Adrenal gland (tissue), 5 donors: ENCODE data around the gene ZNF821.
"Not testable (repeated sequence)": the region's sequence is repeated elsewhere in the genome, so short reads cannot be mapped to it uniquely, and the experiment has no call there.

ENCODE experiments used
- POLR2A ChIP-seq, 2 donors: fragments of 450-650 bp; IDR thresholded peaks; one replicate each; pipeline ENCODE4 v1.6.1; 2017; ENCODE audit warnings: antibody characterized with exemption in 2 of 2, mild to moderate bottlenecking in 2 of 2, moderate library complexity in 1 of 2
- TF ChIP-seq, protein P1 (sequence below), 6 experiments: fragments of 450-650 bp in 4 of 6; fragments of 200-600 bp in 2 of 6; sonication (generic) in 1 of 6; IDR thresholded peaks; 1 replicate in 5 of 6; 2 replicates in 1 of 6; pipeline versions ENCODE4 v1.5.1 to v1.8.0; 2016 to 2021; ENCODE audit warnings: antibody characterized with exemption in 6 of 6, mild to moderate bottlenecking in 2 of 6, moderate library complexity in 1 of 6
- donor health status: DM: no; HTN: no; CAD: no.

DNA sequence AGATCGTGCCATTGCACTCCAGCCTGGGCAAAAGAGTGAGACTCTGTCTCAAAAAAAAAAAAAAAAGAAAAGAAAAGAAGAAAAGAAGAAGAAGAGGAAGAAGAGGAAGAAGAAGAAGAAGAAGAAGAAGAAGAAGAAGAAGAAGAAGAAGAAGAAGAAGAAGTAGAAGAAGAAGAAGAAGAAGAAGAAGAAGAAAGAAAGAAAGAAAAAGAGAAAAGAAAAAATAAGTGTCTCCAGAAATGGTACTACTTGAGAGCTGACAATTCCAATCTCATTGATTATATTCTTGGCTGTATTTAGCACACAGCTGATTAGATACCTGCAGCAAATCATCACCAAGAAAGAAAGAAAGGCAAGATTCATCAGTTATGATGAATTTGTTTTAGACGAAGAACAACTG, 51.9 kb downstream of the ZNF821 start:
- TF ChIP-seq, protein P1, sequence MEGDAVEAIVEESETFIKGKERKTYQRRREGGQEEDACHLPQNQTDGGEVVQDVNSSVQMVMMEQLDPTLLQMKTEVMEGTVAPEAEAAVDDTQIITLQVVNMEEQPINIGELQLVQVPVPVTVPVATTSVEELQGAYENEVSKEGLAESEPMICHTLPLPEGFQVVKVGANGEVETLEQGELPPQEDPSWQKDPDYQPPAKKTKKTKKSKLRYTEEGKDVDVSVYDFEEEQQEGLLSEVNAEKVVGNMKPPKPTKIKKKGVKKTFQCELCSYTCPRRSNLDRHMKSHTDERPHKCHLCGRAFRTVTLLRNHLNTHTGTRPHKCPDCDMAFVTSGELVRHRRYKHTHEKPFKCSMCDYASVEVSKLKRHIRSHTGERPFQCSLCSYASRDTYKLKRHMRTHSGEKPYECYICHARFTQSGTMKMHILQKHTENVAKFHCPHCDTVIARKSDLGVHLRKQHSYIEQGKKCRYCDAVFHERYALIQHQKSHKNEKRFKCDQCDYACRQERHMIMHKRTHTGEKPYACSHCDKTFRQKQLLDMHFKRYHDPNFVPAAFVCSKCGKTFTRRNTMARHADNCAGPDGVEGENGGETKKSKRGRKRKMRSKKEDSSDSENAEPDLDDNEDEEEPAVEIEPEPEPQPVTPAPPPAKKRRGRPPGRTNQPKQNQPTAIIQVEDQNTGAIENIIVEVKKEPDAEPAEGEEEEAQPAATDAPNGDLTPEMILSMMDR (IDR thresholded peaks at IDR 0.05): not testable (repeated sequence)
- TF ChIP-seq POLR2A (IDR thresholded peaks at IDR 0.05): not testable (repeated sequence)
